Measurements from ENCODE around the gene MORN1. TPM values are rescaled to one million over a fixed set of nuclear protein-coding genes. Genes with fewer than 3 reads are reported as not detected.

MORN1 gene
- total and polyA plus RNA-seq, 2 donors, result 5.7 to 6.4 TPM

DNA sequence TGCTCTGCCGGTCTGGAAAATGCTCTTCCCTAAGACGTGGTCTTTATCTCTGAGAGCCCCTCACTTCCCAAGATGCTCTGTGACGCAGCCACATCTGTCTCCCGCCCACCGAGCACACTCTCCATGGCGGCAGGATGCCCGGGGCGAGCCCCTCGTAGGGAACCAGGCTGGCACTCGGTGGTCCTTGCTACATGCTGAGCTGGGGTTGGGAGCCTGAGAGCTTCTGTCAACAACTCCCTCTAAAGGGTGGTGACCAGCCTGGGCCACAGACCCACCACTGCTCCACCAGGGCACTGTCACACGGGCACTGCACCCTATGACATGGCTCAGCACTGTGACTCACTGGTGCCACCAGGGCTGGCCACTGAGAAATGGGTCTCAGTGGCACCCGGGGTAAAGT is 18.4 kb upstream of the MORN1 start:
- Histone ChIP-seq H3K27me3 (ENCODE audit: control insufficient read depth in 2 of 2, insufficient read depth in 1 of 2, low read length in 1 of 2) (no peaks in the 10 kb centered on the region), H3K9me3 (ENCODE audit: control insufficient read depth in 2 of 2, insufficient read depth in 1 of 2, low read length in 1 of 2) (no peaks in the 10 kb centered on the region), H3K4me3 (ENCODE audit: low read length in 2 of 2) (no peak overlapping the region), H3K4me1 (ENCODE audit: control insufficient read depth in 2 of 2, insufficient read depth in 2 of 2, low read length in 2 of 2) (peaks cover 19 to 25% of the 10 kb centered on the region in 2 donors), H3K27ac (ENCODE audit: low read depth in 1 of 2, low read length in 1 of 2) (no peak overlapping the region), H3K36me3 (ENCODE audit: control insufficient read depth in 2 of 2, insufficient read depth in 2 of 2, low read length in 1 of 2) (peaks cover 15 to 25% of the 10 kb centered on the region in 2 donors)
- no peak for DNase-seq (ENCODE audit: low read depth in 6 of 9, low spot score in 9 of 9)
- WGBS, result 98% methylated on average over 12 of the region's 12 CpGs

DNA sequence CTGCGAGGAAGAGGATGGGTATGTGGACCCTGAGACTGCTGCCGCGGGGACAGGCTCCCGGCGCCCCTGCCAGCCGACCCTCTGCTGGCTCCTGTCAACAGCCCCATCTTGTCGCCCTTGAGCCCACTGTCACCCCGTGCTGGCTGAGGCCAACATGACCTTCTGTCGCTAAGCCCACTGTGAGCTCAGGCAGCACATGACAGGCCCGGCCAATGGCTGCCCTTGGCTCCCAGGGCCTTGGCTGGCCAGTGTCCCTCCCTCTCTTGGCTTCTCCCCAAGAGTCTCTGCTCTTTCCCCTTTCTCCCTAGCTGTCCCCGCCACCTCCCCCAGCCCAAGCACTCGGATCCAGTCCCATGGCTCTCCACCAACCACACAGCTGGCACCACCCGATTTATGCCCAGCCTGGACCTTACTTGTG is 17.5 kb upstream of the MORN1 start:
- H3K36me3 ChIP-seq (ENCODE audit: control insufficient read depth in 2 of 2, insufficient read depth in 2 of 2, low read length in 1 of 2), result peaks cover 24 to 33% of the 10 kb centered on the region in 2 donors
- WGBS, result 97% methylated on average over 13 of the region's 13 CpGs
- H3K9me3 ChIP-seq (ENCODE audit: control insufficient read depth in 2 of 2, insufficient read depth in 1 of 2, low read length in 1 of 2), result no peaks in the 10 kb centered on the region
- peaks cover 13 to 16% of the 10 kb centered on the region in 2 donors for H3K4me1 ChIP-seq (ENCODE audit: control insufficient read depth in 2 of 2, insufficient read depth in 2 of 2, low read length in 2 of 2)
- no peak overlapping the region for H3K27ac ChIP-seq (ENCODE audit: low read depth in 1 of 2, low read length in 1 of 2)
- H3K27me3 ChIP-seq (ENCODE audit: control insufficient read depth in 2 of 2, insufficient read depth in 1 of 2, low read length in 1 of 2), result no peaks in the 10 kb centered on the region
- H3K4me3 ChIP-seq (ENCODE audit: low read length in 2 of 2), result no peak overlapping the region
- DNase-seq (ENCODE audit: low read depth in 6 of 9, low spot score in 9 of 9), result no peak

DNA sequence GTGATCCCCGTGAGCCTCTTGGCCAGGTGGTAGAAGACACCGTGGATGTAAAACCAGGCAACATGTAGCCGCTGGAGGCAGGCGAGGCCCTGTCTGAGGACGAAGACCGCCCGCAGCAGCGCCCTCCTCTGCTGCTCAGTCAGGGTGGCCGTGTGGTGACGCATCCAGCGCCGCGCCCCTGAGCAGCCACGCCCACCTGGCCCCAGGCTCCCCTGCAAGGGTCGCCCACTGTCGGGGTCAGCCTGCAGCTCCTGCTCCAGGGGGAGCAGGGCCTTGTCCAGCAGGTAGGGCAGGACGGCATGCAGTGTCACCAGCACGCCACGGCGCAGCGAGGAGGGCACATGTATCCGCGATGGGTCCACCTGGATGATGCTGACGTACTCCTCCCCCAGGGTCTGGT is 17.1 kb upstream of the MORN1 start:
- Histone ChIP-seq H3K27ac (ENCODE audit: low read depth in 1 of 2, low read length in 1 of 2) (no peak overlapping the region), H3K4me1 (ENCODE audit: control insufficient read depth in 2 of 2, insufficient read depth in 2 of 2, low read length in 2 of 2) (peaks cover 10 to 12% of the 10 kb centered on the region in 2 donors), H3K36me3 (ENCODE audit: control insufficient read depth in 2 of 2, insufficient read depth in 2 of 2, low read length in 1 of 2) (peaks cover 27 to 38% of the 10 kb centered on the region in 2 donors), H3K27me3 (ENCODE audit: control insufficient read depth in 2 of 2, insufficient read depth in 1 of 2, low read length in 1 of 2) (no peaks in the 10 kb centered on the region), H3K9me3 (ENCODE audit: control insufficient read depth in 2 of 2, insufficient read depth in 1 of 2, low read length in 1 of 2) (no peaks in the 10 kb centered on the region), H3K4me3 (ENCODE audit: low read length in 2 of 2) (no peak overlapping the region)
- 98% methylated on average over 24 of the region's 24 CpGs for WGBS
- no peak for DNase-seq (ENCODE audit: low read depth in 6 of 9, low spot score in 9 of 9)

DNA sequence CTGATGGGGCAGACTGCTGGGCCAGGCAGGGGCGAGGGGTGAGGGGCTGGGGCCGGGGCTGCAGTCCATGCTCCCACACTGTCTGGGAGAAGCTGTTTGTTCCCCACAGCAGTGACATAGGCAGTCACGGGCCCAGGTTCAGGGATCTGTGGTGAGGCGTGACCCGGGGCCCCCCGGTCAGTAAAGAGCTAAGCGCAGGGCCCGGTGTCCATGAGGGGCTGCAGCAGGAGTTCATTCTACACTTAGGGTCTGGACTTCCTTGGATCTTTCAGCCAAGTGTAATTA is 16.6 kb upstream of the MORN1 start:
- WGBS, result 98% methylated on average over 8 of the region's 8 CpGs

DNA sequence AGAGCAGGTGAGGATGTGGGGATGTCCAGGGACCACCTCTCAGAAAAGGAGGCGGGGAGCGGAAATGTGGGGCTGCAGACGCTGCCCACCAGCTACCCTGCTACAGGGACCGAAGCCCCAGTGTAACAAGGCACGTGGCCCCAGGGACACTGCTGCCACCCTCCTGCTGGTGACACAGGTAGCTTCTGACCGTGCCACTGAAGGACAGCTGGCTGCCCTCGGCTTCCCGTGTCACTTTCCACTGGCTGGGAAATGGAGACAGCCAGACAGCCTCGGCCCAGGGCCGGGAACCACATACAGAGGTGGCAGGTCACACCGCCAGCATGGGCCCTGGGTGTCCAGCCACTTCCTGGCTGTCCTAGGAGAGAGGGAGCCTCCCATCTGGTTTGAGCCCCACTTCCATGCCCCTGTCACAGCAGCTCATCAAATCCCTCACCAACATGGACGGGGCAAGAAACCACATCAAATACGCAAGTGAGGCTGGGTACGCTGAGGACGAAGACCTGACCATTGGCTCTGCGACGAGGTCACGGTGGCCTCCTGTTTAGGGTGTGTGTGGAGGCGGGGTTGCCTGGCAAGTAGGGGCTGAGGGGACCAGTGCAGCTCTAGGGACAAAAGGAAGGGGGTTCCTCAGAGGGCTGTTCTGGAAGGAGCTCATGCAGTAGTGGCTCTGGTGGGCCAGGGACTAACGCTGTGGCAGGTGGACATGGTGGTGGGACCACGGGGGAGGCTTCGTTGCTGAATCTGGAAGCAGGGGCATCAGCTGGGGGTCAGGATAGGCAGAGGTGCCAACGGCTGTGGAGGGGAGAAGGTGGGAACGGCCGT is 16.0 kb upstream of the MORN1 start:
- Histone ChIP-seq H3K27me3 (ENCODE audit: control insufficient read depth in 2 of 2, insufficient read depth in 1 of 2, low read length in 1 of 2) (no peaks in the 10 kb centered on the region), H3K27ac (ENCODE audit: low read depth in 1 of 2, low read length in 1 of 2) (no peak overlapping the region), H3K4me1 (ENCODE audit: control insufficient read depth in 2 of 2, insufficient read depth in 2 of 2, low read length in 2 of 2) (peaks cover 6 to 7% of the 10 kb centered on the region in 2 donors), H3K36me3 (ENCODE audit: control insufficient read depth in 2 of 2, insufficient read depth in 2 of 2, low read length in 1 of 2) (peaks cover 34 to 48% of the 10 kb centered on the region in 2 donors), H3K4me3 (ENCODE audit: low read length in 2 of 2) (no peak overlapping the region), H3K9me3 (ENCODE audit: control insufficient read depth in 2 of 2, insufficient read depth in 1 of 2, low read length in 1 of 2) (no peaks in the 10 kb centered on the region)
- no peak for DNase-seq (ENCODE audit: low read depth in 6 of 9, low spot score in 9 of 9)
- 93% methylated on average over 25 of the region's 25 CpGs for WGBS

More for the DNA sequence above, 16.6 kb upstream of the MORN1 start:
- H3K9me3 ChIP-seq (ENCODE audit: control insufficient read depth in 2 of 2, insufficient read depth in 1 of 2, low read length in 1 of 2), result no peaks in the 10 kb centered on the region
- H3K4me1 ChIP-seq (ENCODE audit: control insufficient read depth in 2 of 2, insufficient read depth in 2 of 2, low read length in 2 of 2), result peaks cover 6 to 7% of the 10 kb centered on the region in 2 donors
- H3K4me3 ChIP-seq (ENCODE audit: low read length in 2 of 2), result no peak overlapping the region
- H3K27me3 ChIP-seq (ENCODE audit: control insufficient read depth in 2 of 2, insufficient read depth in 1 of 2, low read length in 1 of 2), result no peaks in the 10 kb centered on the region
- H3K36me3 ChIP-seq (ENCODE audit: control insufficient read depth in 2 of 2, insufficient read depth in 2 of 2, low read length in 1 of 2), result peaks cover 28 to 43% of the 10 kb centered on the region in 2 donors
- DNase-seq (ENCODE audit: low read depth in 6 of 9, low spot score in 9 of 9), result no peak
- H3K27ac ChIP-seq (ENCODE audit: low read depth in 1 of 2, low read length in 1 of 2), result no peak overlapping the region

DNA sequence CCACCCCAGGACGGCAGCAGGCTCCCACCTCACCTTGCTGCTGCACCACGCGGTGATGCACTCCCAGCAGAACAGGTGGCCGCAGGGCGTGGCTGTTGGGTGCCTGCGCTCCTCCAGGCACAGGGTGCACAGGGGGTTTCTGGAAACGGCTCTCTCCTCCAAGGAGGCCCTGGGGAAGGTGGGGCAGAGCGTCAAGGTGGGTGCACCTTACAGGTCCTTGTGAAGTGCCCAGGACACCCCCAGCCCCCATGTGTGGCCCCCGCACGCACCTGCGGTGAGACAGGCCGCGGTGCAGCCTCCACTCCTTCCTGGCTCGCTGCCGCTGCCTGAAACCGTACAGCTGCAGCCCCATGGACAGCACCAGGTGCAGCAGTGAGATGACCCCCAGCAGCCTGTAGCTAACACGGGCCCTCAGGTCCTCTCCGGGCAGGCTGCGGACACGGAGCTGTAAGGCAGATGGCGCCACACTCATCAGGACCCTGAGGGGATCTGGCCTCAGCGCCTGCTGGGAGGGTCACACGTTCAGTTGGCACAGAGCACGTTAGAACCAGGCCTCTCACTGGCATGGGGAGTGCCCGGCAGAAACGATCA is 15.2 kb upstream of the MORN1 start:
- Histone ChIP-seq H3K27me3 (ENCODE audit: control insufficient read depth in 2 of 2, insufficient read depth in 1 of 2, low read length in 1 of 2) (no peaks in the 10 kb centered on the region), H3K9me3 (ENCODE audit: control insufficient read depth in 2 of 2, insufficient read depth in 1 of 2, low read length in 1 of 2) (no peaks in the 10 kb centered on the region), H3K27ac (ENCODE audit: low read depth in 1 of 2, low read length in 1 of 2) (no peak overlapping the region), H3K36me3 (ENCODE audit: control insufficient read depth in 2 of 2, insufficient read depth in 2 of 2, low read length in 1 of 2) (peaks cover 42 to 57% of the 10 kb centered on the region in 2 donors), H3K4me1 (ENCODE audit: control insufficient read depth in 2 of 2, insufficient read depth in 2 of 2, low read length in 2 of 2) (peaks cover under 1 to 2% of the 10 kb centered on the region in 2 donors), H3K4me3 (ENCODE audit: low read length in 2 of 2) (no peak overlapping the region)
- 95% methylated on average over 26 of the region's 26 CpGs for WGBS
- DNase-seq (ENCODE audit: low read depth in 6 of 9, low spot score in 9 of 9), result no peak

DNA sequence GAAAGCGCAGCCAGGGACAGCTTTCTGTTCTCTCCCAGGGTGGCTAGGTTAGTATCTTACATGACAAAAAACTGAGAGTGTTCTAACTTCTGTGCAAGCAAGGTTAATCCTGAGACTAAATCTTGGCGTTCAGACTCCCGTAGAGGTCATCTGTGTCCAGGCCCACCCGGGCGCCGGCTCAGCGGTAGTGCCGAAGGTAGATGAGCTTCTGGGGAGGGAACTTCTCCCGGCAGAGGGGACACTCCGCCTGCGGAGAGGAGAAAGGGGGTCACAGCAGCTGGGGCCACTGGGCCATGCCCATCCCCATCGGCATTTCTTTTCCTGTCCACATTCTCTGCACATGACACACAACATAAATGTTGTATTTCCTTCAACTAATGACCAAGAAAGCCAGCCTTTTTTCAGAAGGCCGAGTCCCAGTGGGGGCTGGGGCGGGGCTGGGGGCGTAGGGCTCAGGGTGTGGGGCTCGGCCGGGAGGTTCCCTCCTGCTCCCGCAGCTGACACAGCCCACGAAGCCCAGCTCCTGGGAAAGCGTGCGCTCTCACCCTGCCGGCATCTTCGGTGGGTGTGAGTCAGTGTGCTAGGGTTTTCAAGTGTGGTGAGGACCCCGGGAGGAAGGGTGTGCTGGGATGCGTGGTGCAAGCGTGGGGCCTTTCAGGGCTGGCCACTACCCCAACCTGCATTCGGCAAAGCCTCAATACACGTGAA is 14.4 kb upstream of the MORN1 start:
- WGBS, result 93% methylated on average over 28 of the region's 28 CpGs
- H3K27me3 ChIP-seq (ENCODE audit: control insufficient read depth in 2 of 2, insufficient read depth in 1 of 2, low read length in 1 of 2), result no peaks in the 10 kb centered on the region
- no peaks in the 10 kb centered on the region for H3K4me1 ChIP-seq (ENCODE audit: control insufficient read depth in 2 of 2, insufficient read depth in 2 of 2, low read length in 2 of 2)
- no peak overlapping the region for H3K4me3 ChIP-seq (ENCODE audit: low read length in 2 of 2)
- H3K27ac ChIP-seq (ENCODE audit: low read depth in 1 of 2, low read length in 1 of 2), result no peak overlapping the region
- DNase-seq (ENCODE audit: low read depth in 6 of 9, low spot score in 9 of 9), result no peak
- H3K9me3 ChIP-seq (ENCODE audit: control insufficient read depth in 2 of 2, insufficient read depth in 1 of 2, low read length in 1 of 2), result peaks cover 0 to 2% of the 10 kb centered on the region in 2 donors
- H3K36me3 ChIP-seq (ENCODE audit: control insufficient read depth in 2 of 2, insufficient read depth in 2 of 2, low read length in 1 of 2), result peaks cover 44 to 64% of the 10 kb centered on the region in 2 donors

DNA sequence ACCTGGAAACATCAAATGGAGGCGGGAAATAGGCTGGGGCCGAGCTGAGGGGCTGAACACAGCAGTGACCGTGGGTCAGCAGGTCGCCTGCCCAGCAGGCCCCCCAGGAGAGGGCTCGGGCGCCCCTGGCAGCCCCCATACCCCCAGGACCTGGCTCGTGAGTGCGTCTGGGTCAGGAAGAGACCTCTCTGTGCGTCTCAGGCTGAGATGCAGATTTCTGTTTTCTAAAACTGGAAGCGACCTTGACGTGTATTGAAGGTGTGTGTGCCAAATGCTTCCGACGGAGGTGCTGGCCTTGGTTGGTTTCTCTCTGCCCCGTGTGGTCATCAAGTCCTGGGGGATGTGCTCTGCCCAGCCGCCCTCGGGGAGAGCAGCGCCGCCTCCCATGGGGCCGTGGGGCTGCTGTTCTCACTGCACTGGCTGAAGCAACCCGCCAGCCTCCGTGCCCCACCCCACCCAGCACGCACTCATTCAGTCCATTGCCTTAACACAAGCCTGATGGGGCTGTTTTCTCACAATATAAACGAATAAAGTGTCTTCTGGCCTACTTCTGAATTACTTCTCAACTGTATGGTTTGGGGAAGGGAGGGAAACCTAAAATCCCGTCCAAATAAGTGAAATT is 13.6 kb upstream of the MORN1 start:
- Histone ChIP-seq H3K4me1 (ENCODE audit: control insufficient read depth in 2 of 2, insufficient read depth in 2 of 2, low read length in 2 of 2) (no peaks in the 10 kb centered on the region), H3K27me3 (ENCODE audit: control insufficient read depth in 2 of 2, insufficient read depth in 1 of 2, low read length in 1 of 2) (no peaks in the 10 kb centered on the region), H3K9me3 (ENCODE audit: control insufficient read depth in 2 of 2, insufficient read depth in 1 of 2, low read length in 1 of 2) (peaks cover 0 to 3% of the 10 kb centered on the region in 2 donors), H3K4me3 (ENCODE audit: low read length in 2 of 2) (no peak overlapping the region), H3K36me3 (ENCODE audit: control insufficient read depth in 2 of 2, insufficient read depth in 2 of 2, low read length in 1 of 2) (peaks cover 51 to 71% of the 10 kb centered on the region in 2 donors), H3K27ac (ENCODE audit: low read depth in 1 of 2, low read length in 1 of 2) (no peak overlapping the region)
- no peak for DNase-seq (ENCODE audit: low read depth in 6 of 9, low spot score in 9 of 9)
- WGBS, result 94% methylated on average over 24 of the region's 24 CpGs
